BJ (cell line): Measurements from ENCODE around the gene LPCAT2. TPM values are rescaled to one million over a fixed set of nuclear protein-coding genes. Genes with fewer than 3 reads are reported as not detected.

Source experiments
- CTCF ChIA-PET: fragments of 350-600 bp; formaldehyde crosslinking; extraction: SDS; loops from one replicate; lab custom pipeline; 2021; ENCODE audit warnings: antibody characterized with exemption, inconsistent platforms; lab: Yijun Ruan, JAX
- POLR2A ChIA-PET: fragments of 300-600 bp; sonication (Branson Sonifier 250); formaldehyde crosslinking; extraction: SDS; loops from one replicate; lab custom pipeline; 2021; ENCODE audit warnings: antibody characterized with exemption; lab: Charles Lee
- DNase-seq: peaks from one replicate; pipeline ENCODE4 v3.0.0-alpha.2; 2011; ENCODE audit warnings: low read depth
- H3K27me3 ChIP-seq: 2 replicates; pipeline ENCODE4 v1.6.0; 2011; ENCODE audit warnings: low read length; ENCODE audit not compliant: control insufficient read depth, insufficient read depth
- H3K36me3 ChIP-seq: 2 replicates; pipeline ENCODE4 v1.5.1; 2011; ENCODE audit warnings: low read length; ENCODE audit not compliant: control insufficient read depth, insufficient read depth
- H3K4me3 ChIP-seq: 2 replicates; pipeline ENCODE4 v1.5.1; 2011; ENCODE audit warnings: low read depth, mild to moderate bottlenecking, control low read depth, low read length
- CTCF ChIP-seq: IDR thresholded peaks from 2 replicates; pipeline ENCODE4 v1.5.1; 2011; ENCODE audit warnings: low read depth, mild to moderate bottlenecking, control low read depth, inconsistent platforms, low read length, moderate library complexity; ENCODE audit not compliant: insufficient read depth
- polyA plus RNA-seq: library from polyadenylated mRNA; depleted of rRNA; stranded (reverse); fragments of >200 nt; gene quantifications from 2 replicates; pipeline ENCODE4 v1.2.3, GENCODE V29; 2011

Gene LPCAT2
- polyA plus RNA-seq, 1 experiment: 7.9 TPM

- H3K27me3 ChIP-seq: no peaks in the 10 kb centered on the region
- ChIA-PET CTCF (interaction anchor here (1.2 kb wide), 1 partner anchor 12 kb away, joined by 3 read pairs; no protein-coding TSS in a partner anchor), POLR2A (no interaction called here)
- H3K36me3 ChIP-seq: no peaks in the 10 kb centered on the region
- TF ChIP-seq CTCF: no peak
- no peak for DNase-seq
- H3K4me3 ChIP-seq: no peak overlapping the region
These were observed 17.6 kb downstream of the LPCAT2 start for GRCh38 chr16:55526441-55526840.

DNA sequence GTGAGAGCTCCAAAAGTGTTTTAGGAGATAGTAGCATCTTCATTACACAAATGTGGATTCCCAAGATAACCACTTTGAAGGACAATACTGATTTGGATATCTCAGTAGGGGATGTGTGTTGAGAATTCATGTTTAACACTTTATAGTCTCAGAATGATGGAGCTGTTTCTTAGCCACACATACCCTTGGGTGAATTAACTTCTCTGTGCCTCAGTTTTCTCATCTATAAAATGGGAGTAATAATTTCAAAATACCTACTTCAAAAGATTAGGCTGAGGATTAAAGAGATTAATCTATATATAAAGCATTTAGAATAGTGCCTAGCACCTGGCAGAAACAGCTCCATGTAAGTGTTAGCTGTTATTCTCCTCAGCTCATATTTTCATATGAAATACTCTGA, 19.0 kb downstream of the LPCAT2 start:
- H3K36me3 ChIP-seq: no peaks in the 10 kb centered on the region
- no peak overlapping the region for H3K4me3 ChIP-seq
- TF ChIP-seq CTCF: no peak
- ChIA-PET POLR2A (no interaction called here), CTCF (interaction anchor here (0.9 kb wide), 1 partner anchor 63 kb away, joined by 6 read pairs; no protein-coding TSS in a partner anchor)
- no peaks in the 10 kb centered on the region for H3K27me3 ChIP-seq
- DNase-seq: no peak

DNA sequence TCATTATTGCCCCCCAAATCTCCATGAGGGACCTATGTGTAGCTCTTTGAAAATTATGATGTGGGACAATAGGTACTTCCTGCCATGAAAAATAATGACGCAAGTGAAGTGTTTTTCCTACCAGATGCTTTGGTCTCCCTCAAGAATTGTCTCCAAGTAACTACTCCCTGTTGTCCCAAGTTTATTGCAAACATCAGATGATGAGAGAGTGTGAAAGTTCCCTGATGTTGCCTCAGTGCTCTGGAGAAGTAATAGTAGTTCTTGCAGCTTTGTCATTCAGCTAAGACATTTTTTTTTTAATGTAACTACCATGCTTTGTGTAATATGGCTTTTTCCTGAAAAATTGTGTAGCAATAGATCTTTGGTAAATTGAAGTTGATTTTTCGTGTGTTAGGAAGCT, 20.1 kb downstream of the LPCAT2 start:
- Histone ChIP-seq H3K4me3 (no peak overlapping the region), H3K27me3 (no peaks in the 10 kb centered on the region), H3K36me3 (no peaks in the 10 kb centered on the region)
- POLR2A ChIA-PET: no interaction called here
- TF ChIP-seq CTCF: no peak
- CTCF ChIA-PET: no interaction called here
- peak; percentile 69 for DNase-seq

DNA sequence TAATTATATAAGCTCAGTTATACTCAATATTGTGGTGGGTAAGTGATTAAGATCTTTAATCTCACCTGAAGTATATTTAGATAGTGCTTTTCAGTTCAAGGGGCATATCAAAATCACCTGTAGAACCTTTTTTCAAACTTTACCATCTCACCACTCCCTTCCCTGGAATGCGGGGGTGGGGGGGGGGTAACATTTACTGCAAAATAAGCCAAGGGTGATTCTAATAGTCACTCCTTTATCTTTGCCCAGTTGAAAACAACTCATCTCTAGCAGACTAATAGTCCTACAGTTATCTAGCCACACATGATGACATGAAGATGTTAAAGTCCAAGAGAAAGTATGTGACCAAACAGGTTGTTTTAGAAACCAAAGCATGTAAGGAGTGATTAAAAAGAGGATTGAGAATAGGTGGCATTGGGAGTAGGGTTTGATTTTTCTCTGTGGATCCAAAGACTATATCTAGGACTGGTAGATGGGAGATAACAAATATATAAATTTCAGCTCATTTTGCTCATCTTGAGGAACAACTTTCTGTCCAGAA, 21.5 kb downstream of the LPCAT2 start:
- ChIA-PET POLR2A (no interaction called here), CTCF (interaction anchor here (1.1 kb wide), 1 partner anchor 172 kb away, joined by 3 read pairs; no protein-coding TSS in a partner anchor)
- no peak for TF ChIP-seq CTCF
- Histone ChIP-seq H3K36me3 (no peaks in the 10 kb centered on the region), H3K27me3 (no peaks in the 10 kb centered on the region), H3K4me3 (no peak overlapping the region)
- DNase-seq: no peak

GRCh38 chr16:55532227-55532626, 23.4 kb downstream of the LPCAT2 start:
- TF ChIP-seq CTCF: no peak
- Histone ChIP-seq H3K27me3 (no peaks in the 10 kb centered on the region), H3K36me3 (no peaks in the 10 kb centered on the region), H3K4me3 (no peak overlapping the region)
- DNase-seq: no peak
- POLR2A ChIA-PET: interaction anchor here (0.7 kb wide), 1 partner anchor 23 kb away, joined by 3 read pairs; no protein-coding TSS in a partner anchor
- CTCF ChIA-PET: interaction anchor here (0.6 to 1.8 kb wide), 3 partner anchors 18 to 67 kb away, joined by 3 to 9 read pairs (median 6); no protein-coding TSS in a partner anchor
